Measurements from ENCODE around the gene AFG3L2.

AFG3L2 gene

GRCh38 chr18:12334366-12334808 lies 42.6 kb downstream of the AFG3L2 start:
- peak in 3 of 42 donors; percentile 6 to 43 (median 34) for DNase-seq
- intact Hi-C loops (cut with DNase I): no loop called here

DNA sequence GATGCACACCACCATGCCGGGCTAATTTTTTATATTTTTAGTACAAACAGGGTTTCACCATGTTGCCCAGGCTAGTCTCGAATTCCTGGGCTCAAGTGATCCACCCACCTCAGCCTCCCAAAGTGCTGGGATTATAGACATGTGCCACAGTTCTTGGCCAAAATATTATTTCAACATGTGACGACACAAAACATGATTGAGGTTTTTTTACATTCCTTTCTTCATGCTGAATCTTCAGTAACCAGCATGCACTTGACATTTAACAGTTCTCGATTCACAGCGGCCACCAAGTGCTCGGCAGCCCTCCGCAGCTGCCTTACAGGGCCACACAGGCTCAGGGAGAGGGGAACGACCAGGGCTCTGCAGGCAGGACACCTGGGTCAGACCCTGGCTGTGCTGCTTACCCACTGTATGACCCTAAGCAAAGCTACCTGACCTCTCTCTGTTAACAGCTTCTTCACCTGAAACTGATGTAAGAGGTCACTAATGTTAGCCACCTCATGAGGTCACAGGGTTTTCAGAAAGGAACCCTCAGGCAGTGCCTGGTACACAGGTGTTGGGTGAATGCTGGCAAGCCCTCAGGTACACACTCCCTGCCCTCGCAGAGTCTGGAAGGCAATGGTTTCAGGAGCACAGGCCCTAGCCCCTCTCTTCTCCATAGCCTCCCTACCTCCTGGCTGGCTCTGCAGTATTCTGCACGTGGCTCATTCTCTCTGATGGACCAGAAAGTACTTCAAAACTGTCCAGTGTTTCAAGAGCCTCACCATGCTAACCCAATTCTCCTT lies 43.3 kb downstream of the AFG3L2 start:
- peak in 1 of 42 donors; percentile 17 for DNase-seq
- intact Hi-C loops (cut with DNase I): no loop called here

DNA sequence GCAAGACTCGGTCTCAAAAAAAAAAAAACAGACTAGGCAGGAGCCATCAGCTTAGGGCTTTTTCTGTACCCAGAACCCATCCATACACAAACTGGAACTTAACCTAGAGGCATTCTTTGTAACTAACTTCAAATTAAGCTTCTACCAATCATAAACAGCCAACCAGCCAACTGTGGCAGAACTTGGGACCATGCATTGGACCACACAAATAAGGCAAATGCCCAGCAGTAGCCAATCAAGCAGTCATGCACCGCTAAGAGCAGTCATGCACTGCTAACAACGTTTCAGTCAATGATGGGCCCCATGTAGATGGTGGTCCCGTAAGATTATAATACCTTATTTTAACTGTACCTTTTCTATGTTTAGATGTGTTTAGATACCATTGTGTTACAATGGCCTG lies 46.3 kb downstream of the AFG3L2 start:
- DNase-seq: peak in 1 of 42 donors; percentile 7
- intact Hi-C loops (cut with DNase I): no loop called here

GRCh38 chr18:12329125-12329698 lies 47.8 kb downstream of the AFG3L2 start:
- intact Hi-C loops (cut with DNase I): no loop called here
- DNase-seq: peak in 1 of 42 donors; percentile 31

GRCh38 chr18:12328179-12328823 lies 48.7 kb downstream of the AFG3L2 start:
- DNase-seq: peak in 1 of 42 donors; percentile 27
- intact Hi-C loops (cut with DNase I): no loop called here

DNA sequence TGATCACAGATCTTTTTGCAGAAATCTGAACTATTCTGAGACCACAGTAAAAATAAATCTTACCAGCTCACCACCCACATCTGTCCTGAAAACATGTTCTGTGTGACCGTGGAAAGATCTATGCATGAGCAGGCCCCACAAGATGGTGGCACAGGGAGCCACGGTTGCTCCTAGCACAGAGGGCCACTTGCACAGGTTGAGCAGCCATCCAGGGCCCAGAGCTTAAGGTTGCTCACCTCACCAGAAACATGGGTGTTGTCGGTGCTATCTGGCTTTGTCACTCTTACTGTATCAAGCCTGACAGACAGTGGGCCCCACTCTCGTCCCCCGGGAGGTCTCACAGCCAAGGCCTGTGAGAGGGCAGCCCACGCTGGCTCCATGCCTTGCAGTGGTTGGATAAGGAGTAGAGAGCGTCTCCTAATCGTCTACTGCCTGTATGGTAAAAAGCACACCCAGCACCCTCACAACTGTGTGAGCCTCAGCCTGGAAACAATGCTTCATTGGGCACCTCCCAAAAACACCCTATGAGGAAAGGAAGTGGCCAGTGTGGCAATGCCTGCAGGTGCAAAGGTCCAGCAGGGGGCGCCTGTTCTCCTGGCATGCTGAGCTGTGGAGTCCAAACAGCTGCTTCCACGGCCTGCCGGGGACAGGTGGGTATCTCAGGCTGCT lies 49.4 kb downstream of the AFG3L2 start:
- intact Hi-C loops (cut with DNase I): no loop called here
- DNase-seq: peak in 40 of 42 donors; percentile 21 to 87 (median 67)

- intact Hi-C loops (cut with DNase I): no loop called here
Measured at GRCh38 chr18:12326711-12327460, 50.1 kb downstream of the AFG3L2 start.

DNA sequence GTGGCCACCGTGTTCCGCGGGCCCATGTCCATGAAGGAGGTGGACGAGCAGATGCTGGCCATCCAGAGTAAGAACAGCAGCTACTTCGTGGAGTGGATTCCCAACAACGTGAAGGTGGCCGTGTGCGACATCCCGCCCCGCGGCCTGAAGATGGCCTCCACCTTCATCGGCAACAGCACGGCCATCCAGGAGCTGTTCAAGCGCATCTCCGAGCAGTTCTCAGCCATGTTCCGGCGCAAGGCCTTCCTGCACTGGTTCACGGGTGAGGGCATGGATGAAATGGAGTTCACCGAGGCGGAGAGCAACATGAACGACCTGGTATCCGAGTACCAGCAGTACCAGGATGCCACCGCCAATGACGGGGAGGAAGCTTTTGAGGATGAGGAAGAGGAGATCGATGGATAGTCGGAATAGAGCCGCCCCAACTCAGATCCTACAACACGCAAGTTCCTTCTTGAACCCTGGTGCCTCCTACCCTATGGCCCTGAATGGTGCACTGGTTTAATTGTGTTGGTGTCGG lies 51.2 kb downstream of the AFG3L2 start:
- intact Hi-C loops (cut with DNase I): no loop called here
- DNase-seq: peak in 1 of 42 donors; percentile 28

More at GRCh38 chr18:12326711-12327460, 50.1 kb downstream of the AFG3L2 start:
- peak in 1 of 42 donors; percentile 33 for DNase-seq

GRCh38 chr18:12324991-12325725 lies 51.9 kb downstream of the AFG3L2 start:
- peak in 1 of 42 donors; percentile 30 for DNase-seq
- intact Hi-C loops (cut with DNase I): no loop called here

- DNase-seq: no peak
- intact Hi-C loops (cut with DNase I): no loop called here
Measured at GRCh38 chr18:12321333-12321732, 55.7 kb downstream of the AFG3L2 start.

DNA sequence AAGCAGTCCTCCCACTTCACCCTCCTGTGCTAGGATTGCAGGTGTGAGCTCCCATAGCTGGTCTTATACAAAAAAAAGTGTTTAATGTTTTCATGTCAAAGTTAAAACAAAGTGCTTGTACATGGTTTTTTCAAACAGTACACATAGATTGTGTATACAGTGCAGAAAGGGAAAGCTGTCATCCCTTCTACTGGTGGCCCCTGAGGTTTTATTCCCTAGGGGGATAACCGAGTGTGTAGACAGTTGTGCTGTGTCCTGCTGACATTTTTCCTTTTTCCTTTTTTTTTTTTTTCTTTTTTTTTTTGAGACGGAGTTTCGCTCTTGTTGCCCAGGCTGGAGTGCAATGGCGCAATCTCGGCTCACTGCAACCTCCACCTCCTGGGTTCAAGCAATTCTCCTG lies 58.2 kb downstream of the AFG3L2 start:
- intact Hi-C loops (cut with DNase I): no loop called here
- no peak for DNase-seq

GRCh38 chr18:12318334-12318697 lies 58.7 kb downstream of the AFG3L2 start:
- intact Hi-C loops (cut with DNase I): no loop called here
- no peak for DNase-seq

GRCh38 chr18:12317664-12318333 lies 59.2 kb downstream of the AFG3L2 start:
- DNase-seq: no peak
- intact Hi-C loops (cut with DNase I): no loop called here

GRCh38 chr18:12315911-12316310 lies 61.1 kb downstream of the AFG3L2 start:
- no peak for DNase-seq
- intact Hi-C loops (cut with DNase I): no loop called here

DNA sequence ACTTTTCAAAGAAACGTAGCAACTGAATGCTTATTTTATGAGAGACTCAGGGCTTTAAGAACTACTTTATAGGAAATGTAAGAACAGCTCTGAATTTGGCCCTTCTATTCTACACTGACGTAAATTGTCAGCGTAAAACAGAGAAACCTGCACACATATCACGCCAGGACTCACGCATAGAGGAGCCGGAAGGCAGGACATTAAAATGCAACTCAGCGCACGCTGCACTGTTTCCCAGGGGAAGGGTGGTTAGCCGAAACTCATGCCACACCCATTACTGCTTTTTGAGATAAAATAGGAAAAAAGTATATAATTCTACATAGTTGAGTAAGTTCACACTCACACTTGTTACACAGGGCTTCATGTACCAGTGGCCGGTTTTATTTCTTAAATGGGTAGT lies 61.5 kb downstream of the AFG3L2 start:
- intact Hi-C loops (cut with DNase I): no loop called here
- no peak for DNase-seq

DNA sequence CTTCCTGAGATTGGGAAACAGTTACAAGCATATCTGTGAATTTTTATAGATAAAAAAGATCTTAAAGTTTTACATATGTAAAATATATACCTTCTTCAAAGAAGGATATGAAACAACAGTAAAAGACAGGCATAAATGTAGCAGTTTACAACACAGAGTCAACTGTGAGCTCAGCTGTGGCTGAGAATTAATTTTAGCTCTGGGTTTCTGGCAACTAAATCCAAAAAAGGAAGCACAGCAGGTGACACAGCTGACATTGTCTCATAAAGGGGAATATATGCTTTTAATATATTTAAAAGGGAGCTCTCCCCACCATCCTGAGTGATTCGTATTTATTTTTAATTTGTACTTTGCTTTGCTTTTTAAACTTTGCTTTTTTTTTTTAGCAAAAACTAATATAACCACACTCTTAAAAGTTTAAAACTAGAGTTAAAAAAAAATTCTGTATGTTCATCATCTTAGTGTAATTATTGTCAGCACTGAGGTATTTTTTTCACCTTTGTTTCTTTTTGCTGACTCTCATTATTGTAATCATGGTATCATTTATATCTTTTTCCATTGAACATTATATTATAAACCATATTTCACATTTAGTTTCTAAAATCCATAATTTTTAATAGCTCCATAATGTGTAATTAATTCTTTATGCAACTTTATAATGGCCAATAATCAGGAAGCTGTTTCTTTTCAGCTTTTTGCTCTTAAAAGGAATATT lies 62.3 kb downstream of the AFG3L2 start:
- no peak for DNase-seq
- intact Hi-C loops (cut with DNase I): no loop called here
